HepG2 (cell line): ENCODE measurements around the gene HYDIN. TPM values are rescaled to one million over a fixed set of nuclear protein-coding genes. Genes with fewer than 3 reads are reported as not detected.
A peak's percentile ranks its signal among the peaks of the same experiment; 100 is the strongest.

Experiments used
- FOXC1 ChIP-seq: sonication (generic); formaldehyde crosslinking; IDR thresholded peaks from 2 replicates; pipeline ENCODE4 v1.8.0; 2022; ENCODE audit warnings: mild to moderate bottlenecking, missing genetic modification reagents, borderline replicate concordance
- ISL2 ChIP-seq: sonication (generic); formaldehyde crosslinking; IDR thresholded peaks from 2 replicates; pipeline ENCODE4 v1.5.0; 2020; ENCODE audit warnings: missing genetic modification reagents
- NCOA1 ChIP-seq: sonication (generic); formaldehyde crosslinking; IDR thresholded peaks from 2 replicates; pipeline ENCODE4 v1.9.0; 2021; ENCODE audit warnings: missing genetic modification reagents
- PHF21A ChIP-seq: sonication (generic); formaldehyde crosslinking; IDR thresholded peaks from 2 replicates; pipeline ENCODE4 v1.5.0; 2020; ENCODE audit warnings: mild to moderate bottlenecking, missing genetic modification reagents
- SMAD9 ChIP-seq: sonication (generic); formaldehyde crosslinking; IDR thresholded peaks from 2 replicates; pipeline ENCODE4 v1.5.1; 2020; ENCODE audit warnings: mild to moderate bottlenecking, missing genetic modification reagents
- ZFP1 ChIP-seq: IDR thresholded peaks from 2 replicates; pipeline ENCODE4 v1.6.1; 2016
- ZNF782 ChIP-seq: sonication (generic); formaldehyde crosslinking; IDR thresholded peaks from 2 replicates; pipeline ENCODE4 v1.4.0; 2020; ENCODE audit warnings: missing genetic modification reagents, mild to moderate bottlenecking, borderline replicate concordance
- ZNF879 ChIP-seq: sonication (generic); formaldehyde crosslinking; IDR thresholded peaks from 2 replicates; pipeline ENCODE4 v1.8.1; 2023; ENCODE audit warnings: missing genetic modification reagents
- polyA plus RNA-seq, 8 experiments: library from polyadenylated mRNA; depleted of rRNA in 3 of 8; stranded (reverse) in 7 of 8; unstranded in 1 of 8; fragments of >200 nt; fragmentation: Illumina TruSeq in 4 of 8; extraction: Trizol in 4 of 8; gene quantifications; 2 replicates each; pipeline versions ENCODE4 v1.2.1 to v1.2.3, GENCODE V29; 2011 to 2016; ENCODE audit warnings: low read depth in 4 of 8, missing spikeins in 1 of 8, mixed read lengths in 1 of 8; ENCODE audit not compliant: insufficient read depth in 1 of 8
- total RNA-seq, 5 experiments: library from RNA; depleted of rRNA; stranded (reverse); fragments of >200 nt; fragmentation: Illumina TruSeq; extraction: Trizol; gene quantifications; 2 replicates each; pipeline ENCODE4 v1.2.3, GENCODE V29; 2016; ENCODE audit warnings: low read depth in 1 of 5
- TF ChIP-seq, protein P1 (sequence below): sonication (generic); formaldehyde crosslinking; IDR thresholded peaks from 2 replicates; pipeline ENCODE4 v1.5.0; 2020; ENCODE audit warnings: missing genetic modification reagents
- TF ChIP-seq, protein P2 (sequence below): sonication (generic); formaldehyde crosslinking; IDR thresholded peaks from 2 replicates; pipeline ENCODE4 v1.5.1; 2020; ENCODE audit warnings: mild to moderate bottlenecking, missing genetic modification reagents, moderate library complexity
- TF ChIP-seq, protein P3 (sequence below): sonication (generic); formaldehyde crosslinking; IDR thresholded peaks from 2 replicates; pipeline ENCODE4 v1.5.0; 2020; ENCODE audit warnings: mild to moderate bottlenecking, missing genetic modification reagents
- TF ChIP-seq, protein P4 (sequence below): sonication (generic); formaldehyde crosslinking; IDR thresholded peaks from 2 replicates; pipeline ENCODE4 v1.4.0; 2020; ENCODE audit warnings: missing genetic modification reagents, mild to moderate bottlenecking, borderline replicate concordance

HYDIN gene
- total and polyA plus RNA-seq, 2 of the 13 experiments (the other 11 are each of a cell fraction or from before 2014, with no cell fraction given), result not detected

DNA sequence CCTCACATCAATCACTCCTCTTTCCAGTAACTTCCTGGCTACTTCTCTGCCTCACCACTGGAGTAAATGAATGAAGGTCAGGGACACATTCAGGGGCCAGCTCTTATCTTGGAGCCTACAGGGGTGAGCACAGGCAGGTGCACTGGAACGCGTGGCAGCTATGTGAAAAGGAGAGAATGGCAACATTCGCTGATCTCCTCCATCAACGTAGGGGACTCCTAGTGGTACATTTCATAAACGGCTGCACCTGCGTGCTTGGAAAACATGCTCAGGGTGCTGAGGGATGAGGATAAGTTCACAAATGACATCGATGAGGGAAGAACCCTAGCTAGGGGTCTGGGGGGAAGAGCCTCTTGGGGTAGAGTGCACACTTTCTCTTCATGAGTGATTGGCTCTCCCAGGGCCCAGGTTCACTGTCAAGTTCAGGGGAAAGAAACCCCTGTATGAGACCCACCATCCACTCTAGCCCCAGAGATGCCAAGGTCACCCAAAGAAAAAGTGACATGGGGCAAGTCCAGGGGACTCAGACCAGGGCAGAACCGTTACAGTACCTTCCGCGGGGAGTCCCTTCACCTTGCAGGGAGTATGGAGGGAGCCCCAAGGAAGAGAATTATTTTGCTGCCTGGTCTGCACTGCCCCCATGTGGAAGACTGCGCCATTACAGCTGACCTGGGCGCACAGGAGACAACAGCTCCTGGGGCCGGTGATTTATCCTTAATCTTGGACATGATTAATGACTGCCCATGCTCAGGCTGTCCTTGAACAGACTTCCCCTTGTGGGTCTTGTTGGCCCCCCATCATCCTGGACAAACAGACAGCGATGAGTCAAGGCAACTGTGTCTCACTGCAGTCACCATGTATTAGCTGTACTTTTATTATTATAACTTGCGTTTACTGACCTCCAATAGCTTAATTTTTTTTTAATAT, 459.6 kb downstream of the HYDIN start (continued):
- TF ChIP-seq, protein P1, sequence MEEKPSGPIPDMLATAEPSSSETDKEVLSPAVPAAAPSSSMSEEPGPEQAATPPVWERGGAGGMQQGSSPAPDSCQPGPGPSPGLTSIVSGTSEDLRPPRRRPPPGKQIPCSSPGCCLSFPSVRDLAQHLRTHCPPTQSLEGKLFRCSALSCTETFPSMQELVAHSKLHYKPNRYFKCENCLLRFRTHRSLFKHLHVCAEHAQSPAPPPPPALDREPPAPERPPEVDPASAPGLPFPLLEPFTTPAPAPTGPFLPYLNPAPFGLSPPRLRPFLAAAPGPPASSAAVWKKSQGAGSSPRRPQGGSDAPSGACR (CRISPR knock-in tag), result peak; percentile 64; the same call in 1 of the 2 replicates
- TF ChIP-seq SMAD9 (0 out of 2 replicates have a peak, but pooled peaks have one; percentile 38), ISL2 (CRISPR knock-in tag) (0 out of 2 replicates have a peak, but pooled peaks have one; percentile 17), ZFP1 (CRISPR knock-in tag) (0 out of 2 replicates have a peak, but pooled peaks have one; percentile 12), FOXC1 (CRISPR knock-in tag) (0 out of 2 replicates have a peak, but pooled peaks have one; percentile 58), NCOA1 (CRISPR knock-in tag) (peak; percentile 58; the same call in 1 of the 2 replicates), ZNF782 (CRISPR knock-in tag) (0 out of 2 replicates have a peak, but pooled peaks have one; percentile 29), PHF21A (CRISPR knock-in tag) (peak; percentile 56; the same call in 1 of the 2 replicates), ZNF879 (CRISPR knock-in tag) (0 out of 2 replicates have a peak, but pooled peaks have one; percentile 73)
- TF ChIP-seq, protein P2, sequence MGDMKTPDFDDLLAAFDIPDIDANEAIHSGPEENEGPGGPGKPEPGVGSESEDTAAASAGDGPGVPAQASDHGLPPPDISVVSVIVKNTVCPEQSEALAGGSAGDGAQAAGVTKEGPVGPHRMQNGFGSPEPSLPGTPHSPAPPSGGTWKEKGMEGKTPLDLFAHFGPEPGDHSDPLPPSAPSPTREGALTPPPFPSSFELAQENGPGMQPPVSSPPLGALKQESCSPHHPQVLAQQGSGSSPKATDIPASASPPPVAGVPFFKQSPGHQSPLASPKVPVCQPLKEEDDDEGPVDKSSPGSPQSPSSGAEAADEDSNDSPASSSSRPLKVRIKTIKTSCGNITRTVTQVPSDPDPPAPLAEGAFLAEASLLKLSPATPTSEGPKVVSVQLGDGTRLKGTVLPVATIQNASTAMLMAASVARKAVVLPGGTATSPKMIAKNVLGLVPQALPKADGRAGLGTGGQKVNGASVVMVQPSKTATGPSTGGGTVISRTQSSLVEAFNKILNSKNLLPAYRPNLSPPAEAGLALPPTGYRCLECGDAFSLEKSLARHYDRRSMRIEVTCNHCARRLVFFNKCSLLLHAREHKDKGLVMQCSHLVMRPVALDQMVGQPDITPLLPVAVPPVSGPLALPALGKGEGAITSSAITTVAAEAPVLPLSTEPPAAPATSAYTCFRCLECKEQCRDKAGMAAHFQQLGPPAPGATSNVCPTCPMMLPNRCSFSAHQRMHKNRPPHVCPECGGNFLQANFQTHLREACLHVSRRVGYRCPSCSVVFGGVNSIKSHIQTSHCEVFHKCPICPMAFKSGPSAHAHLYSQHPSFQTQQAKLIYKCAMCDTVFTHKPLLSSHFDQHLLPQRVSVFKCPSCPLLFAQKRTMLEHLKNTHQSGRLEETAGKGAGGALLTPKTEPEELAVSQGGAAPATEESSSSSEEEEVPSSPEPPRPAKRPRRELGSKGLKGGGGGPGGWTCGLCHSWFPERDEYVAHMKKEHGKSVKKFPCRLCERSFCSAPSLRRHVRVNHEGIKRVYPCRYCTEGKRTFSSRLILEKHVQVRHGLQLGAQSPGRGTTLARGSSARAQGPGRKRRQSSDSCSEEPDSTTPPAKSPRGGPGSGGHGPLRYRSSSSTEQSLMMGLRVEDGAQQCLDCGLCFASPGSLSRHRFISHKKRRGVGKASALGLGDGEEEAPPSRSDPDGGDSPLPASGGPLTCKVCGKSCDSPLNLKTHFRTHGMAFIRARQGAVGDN, result peak; percentile 40
- TF ChIP-seq, protein P3, sequence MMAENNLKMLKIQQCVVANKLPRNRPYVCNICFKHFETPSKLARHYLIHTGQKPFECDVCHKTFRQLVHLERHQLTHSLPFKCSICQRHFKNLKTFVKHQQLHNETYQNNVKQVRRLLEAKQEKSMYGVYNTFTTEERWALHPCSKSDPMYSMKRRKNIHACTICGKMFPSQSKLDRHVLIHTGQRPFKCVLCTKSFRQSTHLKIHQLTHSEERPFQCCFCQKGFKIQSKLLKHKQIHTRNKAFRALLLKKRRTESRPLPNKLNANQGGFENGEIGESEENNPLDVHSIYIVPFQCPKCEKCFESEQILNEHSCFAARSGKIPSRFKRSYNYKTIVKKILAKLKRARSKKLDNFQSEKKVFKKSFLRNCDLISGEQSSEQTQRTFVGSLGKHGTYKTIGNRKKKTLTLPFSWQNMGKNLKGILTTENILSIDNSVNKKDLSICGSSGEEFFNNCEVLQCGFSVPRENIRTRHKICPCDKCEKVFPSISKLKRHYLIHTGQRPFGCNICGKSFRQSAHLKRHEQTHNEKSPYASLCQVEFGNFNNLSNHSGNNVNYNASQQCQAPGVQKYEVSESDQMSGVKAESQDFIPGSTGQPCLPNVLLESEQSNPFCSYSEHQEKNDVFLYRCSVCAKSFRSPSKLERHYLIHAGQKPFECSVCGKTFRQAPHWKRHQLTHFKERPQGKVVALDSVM (CRISPR knock-in tag), result 0 out of 2 replicates have a peak, but pooled peaks have one; percentile 5
- TF ChIP-seq, protein P4, sequence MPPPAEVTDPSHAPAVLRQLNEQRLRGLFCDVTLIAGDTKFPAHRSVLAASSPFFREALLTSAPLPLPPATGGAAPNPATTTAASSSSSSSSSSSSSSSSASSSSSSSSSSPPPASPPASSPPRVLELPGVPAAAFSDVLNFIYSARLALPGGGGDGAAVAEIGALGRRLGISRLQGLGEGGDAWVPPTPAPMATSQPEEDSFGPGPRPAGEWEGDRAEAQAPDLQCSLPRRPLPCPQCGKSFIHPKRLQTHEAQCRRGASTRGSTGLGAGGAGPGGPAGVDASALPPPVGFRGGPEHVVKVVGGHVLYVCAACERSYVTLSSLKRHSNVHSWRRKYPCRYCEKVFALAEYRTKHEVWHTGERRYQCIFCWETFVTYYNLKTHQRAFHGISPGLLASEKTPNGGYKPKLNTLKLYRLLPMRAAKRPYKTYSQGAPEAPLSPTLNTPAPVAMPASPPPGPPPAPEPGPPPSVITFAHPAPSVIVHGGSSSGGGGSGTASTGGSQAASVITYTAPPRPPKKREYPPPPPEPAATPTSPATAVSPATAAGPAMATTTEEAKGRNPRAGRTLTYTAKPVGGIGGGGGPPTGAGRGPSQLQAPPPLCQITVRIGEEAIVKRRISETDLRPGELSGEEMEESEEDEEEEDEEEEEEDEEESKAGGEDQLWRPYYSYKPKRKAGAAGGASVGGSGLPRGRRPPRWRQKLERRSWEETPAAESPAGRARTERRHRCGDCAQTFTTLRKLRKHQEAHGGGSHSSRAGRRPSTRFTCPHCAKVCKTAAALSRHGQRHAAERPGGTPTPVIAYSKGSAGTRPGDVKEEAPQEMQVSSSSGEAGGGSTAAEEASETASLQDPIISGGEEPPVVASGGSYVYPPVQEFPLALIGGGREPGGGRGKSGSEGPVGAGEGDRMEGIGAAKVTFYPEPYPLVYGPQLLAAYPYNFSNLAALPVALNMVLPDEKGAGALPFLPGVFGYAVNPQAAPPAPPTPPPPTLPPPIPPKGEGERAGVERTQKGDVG (CRISPR knock-in tag), result peak; percentile 88; the same call in 1 of the 2 replicates
